ENCODE data around the gene SHD.

DNA sequence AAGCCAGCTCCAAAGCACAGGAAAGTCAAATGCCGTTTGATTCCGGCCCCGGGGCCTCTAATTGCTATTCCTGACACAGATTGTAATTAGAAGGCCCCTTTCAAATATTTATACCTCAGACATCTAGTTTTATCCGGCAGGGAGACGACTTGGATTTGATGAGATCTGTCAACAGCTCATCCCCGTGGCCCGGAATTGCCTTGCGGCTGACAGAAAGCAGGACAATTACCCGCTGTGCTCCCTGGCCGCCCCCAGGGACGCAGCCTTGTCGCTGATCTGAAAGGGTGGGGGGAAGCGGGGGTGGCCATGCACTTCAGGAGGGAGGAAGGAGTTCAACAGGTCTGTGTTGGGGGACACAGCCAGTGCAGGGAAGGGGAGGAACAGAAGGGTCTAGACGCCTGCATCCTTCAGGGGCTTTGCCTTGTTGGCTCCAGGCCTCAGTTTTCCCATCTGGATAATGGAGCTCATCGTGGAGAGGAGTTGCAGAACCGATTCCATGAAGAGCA, 1.8 kb upstream of the SHD start:
- TF ChIP-seq PAX5 (IDR thresholded peaks at IDR 0.05; ENCODE audit: insufficient read depth, low read length, severe bottlenecking) (no peak), POLR2AphosphoS5 (IDR thresholded peaks at IDR 0.05; ENCODE audit: low read depth, low read length) (no peak), POLR2A (IDR thresholded peaks at IDR 0.05; ENCODE audit: low read depth, low read length) (no peak), SPI1 (IDR thresholded peaks at IDR 0.05; ENCODE audit: low read depth, low read length) (no peak)

Data from GM12891 (cell line).